Cardiac muscle cell (in vitro differentiated cells and primary cell): ENCODE data around the gene TWNK. TPM values are rescaled to one million over a fixed set of nuclear protein-coding genes. Genes with fewer than 3 reads are reported as not detected.

ENCODE experiments used
- DNase-seq, 2 donors: peaks; one replicate each; pipeline versions ENCODE4 v3.0.0 to v3.0.0-alpha.2; 2010 to 2017; ENCODE audit warnings: low read depth in 1 of 2, low spot score in 1 of 2
- H3K27ac ChIP-seq: fragments of 200-600 bp; sonication (generic); 2 replicates; pipeline ENCODE4 v1.5.1; 2016
- H3K27me3 ChIP-seq: fragments of 200-600 bp; sonication (generic); 2 replicates; pipeline ENCODE4 v1.6.0; 2016; ENCODE audit warnings: control low read depth
- H3K36me3 ChIP-seq: fragments of 200-600 bp; sonication (generic); 2 replicates; pipeline ENCODE4 v1.5.1; 2016; ENCODE audit warnings: control low read depth
- H3K4me1 ChIP-seq: fragments of 200-600 bp; sonication (generic); 2 replicates; pipeline ENCODE4 v1.8.1; 2017; ENCODE audit warnings: low read depth, mild to moderate bottlenecking, mixed run types
- H3K4me3 ChIP-seq: fragments of 200-600 bp; sonication (generic); 2 replicates; pipeline ENCODE4 v1.5.1; 2016; ENCODE audit warnings: mild to moderate bottlenecking
- H3K9me3 ChIP-seq: fragments of 200-600 bp; sonication (generic); 2 replicates; pipeline ENCODE4 v1.5.1; 2017; ENCODE audit warnings: low read depth, mild to moderate bottlenecking, control low read depth
- CTCF ChIP-seq: IDR thresholded peaks from 2 replicates; pipeline ENCODE4 v1.5.1; 2012; ENCODE audit warnings: low read depth, mild to moderate bottlenecking, low read length
- polyA plus RNA-seq: library from polyadenylated mRNA; unstranded; fragments of >200 nt; fragmentation: Nextera tagmentation; extraction: Ambion mirVana; gene quantifications from 2 replicates; pipeline ENCODE4 v1.2.1, GENCODE V29; 2016
- total RNA-seq: library from RNA; depleted of rRNA; stranded (reverse); fragments of >200 nt; gene quantifications from 2 replicates; pipeline ENCODE4 v1.2.3, GENCODE V29; 2016

TWNK gene
- total and polyA plus RNA-seq, 2 experiments from 2014 or later, result 6.9 to 7.6 TPM

- Histone ChIP-seq H3K27ac (no peak overlapping the region), H3K27me3 (no peaks in the 10 kb centered on the region), H3K36me3 (peaks cover 66% of the 10 kb centered on the region), H3K9me3 (no peaks in the 10 kb centered on the region), H3K4me1 (no peaks in the 10 kb centered on the region), H3K4me3 (no peak overlapping the region)
- no peak for DNase-seq
- TF ChIP-seq CTCF, result no peak
Observed at GRCh38 chr10:100948916-100949315, 38.4 kb upstream of the TWNK start.

GRCh38 chr10:100960251-100960650 is 27.1 kb upstream of the TWNK start:
- Histone ChIP-seq H3K27ac (no peak overlapping the region), H3K27me3 (no peaks in the 10 kb centered on the region), H3K36me3 (peaks cover 57% of the 10 kb centered on the region), H3K4me3 (no peak overlapping the region), H3K9me3 (no peaks in the 10 kb centered on the region), H3K4me1 (no peaks in the 10 kb centered on the region)
- no peak for DNase-seq
- no peak for TF ChIP-seq CTCF

- no peak for TF ChIP-seq CTCF
- peaks cover 9% of the 10 kb centered on the region for H3K4me1 ChIP-seq
- H3K4me3 ChIP-seq, result no peak overlapping the region
- H3K9me3 ChIP-seq, result no peaks in the 10 kb centered on the region
- DNase-seq, result no peak
- H3K27me3 ChIP-seq, result no peaks in the 10 kb centered on the region
- no peak overlapping the region for H3K27ac ChIP-seq
- peaks cover 48% of the 10 kb centered on the region for H3K36me3 ChIP-seq
Observed at GRCh38 chr10:100962351-100963080, 24.8 kb upstream of the TWNK start.

GRCh38 chr10:100963826-100964225 is 23.5 kb upstream of the TWNK start:
- H3K4me1 ChIP-seq, result peaks cover 9% of the 10 kb centered on the region
- H3K4me3 ChIP-seq, result no peak overlapping the region
- no peak overlapping the region for H3K27ac ChIP-seq
- H3K9me3 ChIP-seq, result no peaks in the 10 kb centered on the region
- DNase-seq, result no peak
- H3K27me3 ChIP-seq, result no peaks in the 10 kb centered on the region
- TF ChIP-seq CTCF, result no peak
- peaks cover 39% of the 10 kb centered on the region for H3K36me3 ChIP-seq

- H3K4me1 ChIP-seq, result peaks cover 9% of the 10 kb centered on the region
- H3K27ac ChIP-seq, result peak overlapping the region; percentile 74
- no peak for DNase-seq
- H3K36me3 ChIP-seq, result peaks cover 20% of the 10 kb centered on the region
- TF ChIP-seq CTCF, result no peak
- H3K4me3 ChIP-seq, result no peak overlapping the region
- H3K27me3 ChIP-seq, result no peaks in the 10 kb centered on the region
- no peaks in the 10 kb centered on the region for H3K9me3 ChIP-seq
Observed at GRCh38 chr10:100965820-100966219, 21.5 kb upstream of the TWNK start.
